GM12891 (cell line): ENCODE results near the gene SNX15.

Experiments used
- POLR2A ChIP-seq: IDR thresholded peaks from 2 replicates; pipeline ENCODE4 v1.6.1; 2011; ENCODE audit warnings: low read depth, low read length, control low read depth
- POLR2AphosphoS5 ChIP-seq: IDR thresholded peaks from 2 replicates; pipeline ENCODE4 v1.6.1; 2011; ENCODE audit warnings: low read depth, low read length, control low read depth
- TAF1 ChIP-seq: IDR thresholded peaks from 2 replicates; pipeline ENCODE4 v1.6.1; 2011; ENCODE audit warnings: low read depth, low read length, control low read depth

- no peak for TF ChIP-seq TAF1
- no peak for TF ChIP-seq POLR2A
- no peak for TF ChIP-seq POLR2AphosphoS5
Observed at GRCh38 chr11:65014726-65015227, 12.5 kb upstream of the SNX15 start.
